ENCODE measurements around the gene FANCC. TPM values are rescaled to one million over a fixed set of nuclear protein-coding genes. Genes with fewer than 3 reads are reported as not detected.

The FANCC gene
- total and polyA plus RNA-seq, 2 of the 13 experiments (the other 11 are each of a cell fraction or from before 2014, with no cell fraction given) = 7.4 to 8.6 TPM

- intact Hi-C loops (cut with micrococcal nuclease; ENCODE audit: unreplicated experiment) = no loop called here
- POLR2A ChIA-PET = no interaction called here
- in situ Hi-C loops (cut with HindIII; ENCODE audit: extremely low pct_ligation_motif_present, low pct_unique_long_range_greater_than_20kb) = no loop called here
Measured at GRCh38 chr9:95341293-95341962, 23.9 kb upstream of the FANCC start.

GRCh38 chr9:95338243-95338642 is 20.7 kb upstream of the FANCC start:
- H3K4me1 ChIP-seq (ENCODE audit: insufficient read depth, low read length) = peaks cover 4% of the 10 kb centered on the region
- H3K4me3 ChIP-seq (replicated peaks in 1 of 3; ENCODE audit: insufficient read depth in 1 of 3, low read depth in 2 of 3, low read length in 3 of 3) = no peak overlapping the region
- BruUV-seq (replicated peaks) = no TSS peak
- no peak overlapping the region for H3K27ac ChIP-seq (ENCODE audit: extremely low read length, insufficient read depth, low read length)
- peaks cover 1 to 4% of the 10 kb centered on the region in 2 experiments; a peak in 2 of 5 replicates for H3K27me3 ChIP-seq (ENCODE audit: control insufficient read depth in 1 of 2, insufficient read depth in 2 of 2, low read length in 2 of 2)
- H2AFZ ChIP-seq (ENCODE audit: low read length) = no peak overlapping the region
- H4K20me1 ChIP-seq (ENCODE audit: insufficient read depth, low read length) = no peaks in the 10 kb centered on the region
- TF ChIP-seq PPARG (CRISPR knock-in tag; conservative IDR thresholded peaks at IDR 0.05) = no peak
- 0 out of 2 replicates have a peak, but pooled peaks have one; percentile 30 for TF ChIP-seq HNRNPL (IDR thresholded peaks at IDR 0.05; ENCODE audit: low read depth, low read length)
- TF ChIP-seq ZNF788 (CRISPR knock-in tag; IDR thresholded peaks at IDR 0.05; ENCODE audit: borderline replicate concordance) = no peak
- no peak for TF ChIP-seq PRMT3 (CRISPR knock-in tag; IDR thresholded peaks at IDR 0.05; ENCODE audit: borderline replicate concordance, low read depth)
- ATAC-seq (no peak), FAIRE-seq (no peak), DNase-seq (ENCODE audit: low spot score) (no peak)
- ChIA-PET CTCF (ENCODE audit: low intra/inter-chr PET ratio, low total read pairs) (no interaction called here), POLR2A (no interaction called here)
- H3K36me3 ChIP-seq (replicated peaks in 1 of 2; ENCODE audit: control insufficient read depth in 1 of 2, insufficient read depth in 2 of 2, low read length in 2 of 2) = no peaks in the 10 kb centered on the region
- H3K4me2 ChIP-seq (ENCODE audit: low read depth, low read length) = no peak overlapping the region
- 61% methylated on average over 3 of the region's 6 CpGs for WGBS (ENCODE audit: low lambda C conversion rate)
- in situ Hi-C loops (cut with HindIII; ENCODE audit: extremely low pct_ligation_motif_present, low pct_unique_long_range_greater_than_20kb) = no loop called here
- no peak overlapping the region for H3K9ac ChIP-seq (ENCODE audit: insufficient read depth, low read depth, low read length)
- intact Hi-C loops (cut with micrococcal nuclease; ENCODE audit: unreplicated experiment) = no loop called here
- no peaks in the 10 kb centered on the region for H3K79me2 ChIP-seq (ENCODE audit: insufficient read depth, low read length)
- H3K9me3 ChIP-seq (ENCODE audit: low read length) = no peaks in the 10 kb centered on the region

More at GRCh38 chr9:95341293-95341962, 23.9 kb upstream of the FANCC start:
- FAIRE-seq = no peak
- no peak overlapping the region for H3K9ac ChIP-seq (ENCODE audit: insufficient read depth, low read depth, low read length)
- CTCF ChIA-PET (ENCODE audit: low intra/inter-chr PET ratio, low total read pairs) = no interaction called here
- no peak for DNase-seq (ENCODE audit: low spot score)
- H3K9me3 ChIP-seq (ENCODE audit: low read length) = no peaks in the 10 kb centered on the region
- TF ChIP-seq, protein P1, sequence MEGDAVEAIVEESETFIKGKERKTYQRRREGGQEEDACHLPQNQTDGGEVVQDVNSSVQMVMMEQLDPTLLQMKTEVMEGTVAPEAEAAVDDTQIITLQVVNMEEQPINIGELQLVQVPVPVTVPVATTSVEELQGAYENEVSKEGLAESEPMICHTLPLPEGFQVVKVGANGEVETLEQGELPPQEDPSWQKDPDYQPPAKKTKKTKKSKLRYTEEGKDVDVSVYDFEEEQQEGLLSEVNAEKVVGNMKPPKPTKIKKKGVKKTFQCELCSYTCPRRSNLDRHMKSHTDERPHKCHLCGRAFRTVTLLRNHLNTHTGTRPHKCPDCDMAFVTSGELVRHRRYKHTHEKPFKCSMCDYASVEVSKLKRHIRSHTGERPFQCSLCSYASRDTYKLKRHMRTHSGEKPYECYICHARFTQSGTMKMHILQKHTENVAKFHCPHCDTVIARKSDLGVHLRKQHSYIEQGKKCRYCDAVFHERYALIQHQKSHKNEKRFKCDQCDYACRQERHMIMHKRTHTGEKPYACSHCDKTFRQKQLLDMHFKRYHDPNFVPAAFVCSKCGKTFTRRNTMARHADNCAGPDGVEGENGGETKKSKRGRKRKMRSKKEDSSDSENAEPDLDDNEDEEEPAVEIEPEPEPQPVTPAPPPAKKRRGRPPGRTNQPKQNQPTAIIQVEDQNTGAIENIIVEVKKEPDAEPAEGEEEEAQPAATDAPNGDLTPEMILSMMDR (CRISPR knock-in tag; IDR thresholded peaks at IDR 0.05) = peak; percentile 44
- TF ChIP-seq ZNF225 (CRISPR knock-in tag; IDR thresholded peaks at IDR 0.05) = no peak
- TF ChIP-seq STAG1 (CRISPR knock-in tag; IDR thresholded peaks at IDR 0.05) = peak; percentile 59
- H3K4me2 ChIP-seq (ENCODE audit: low read depth, low read length) = no peak overlapping the region
- BruUV-seq (replicated peaks) = no TSS peak
- no peaks in the 10 kb centered on the region for H3K79me2 ChIP-seq (ENCODE audit: insufficient read depth, low read length)
- no peak overlapping the region for H3K27ac ChIP-seq (ENCODE audit: extremely low read length, insufficient read depth, low read length)
- H3K4me1 ChIP-seq (ENCODE audit: insufficient read depth, low read length) = no peaks in the 10 kb centered on the region
- 49% methylated on average over 5 of the region's 5 CpGs for WGBS (ENCODE audit: low lambda C conversion rate)
- H3K27me3 ChIP-seq (ENCODE audit: control insufficient read depth in 1 of 2, insufficient read depth in 2 of 2, low read length in 2 of 2) = peaks cover 1 to 4% of the 10 kb centered on the region in 2 experiments; a peak in 2 of 5 replicates
- no peaks in the 10 kb centered on the region for H4K20me1 ChIP-seq (ENCODE audit: insufficient read depth, low read length)
- peak; percentile 53; the same call in 2 of the 3 replicates for ATAC-seq
- H2AFZ ChIP-seq (ENCODE audit: low read length) = no peak overlapping the region
- no peak overlapping the region for H3K4me3 ChIP-seq (replicated peaks in 1 of 3; ENCODE audit: insufficient read depth in 1 of 3, low read depth in 2 of 3, low read length in 3 of 3)
- H3K36me3 ChIP-seq (replicated peaks in 1 of 2; ENCODE audit: control insufficient read depth in 1 of 2, insufficient read depth in 2 of 2, low read length in 2 of 2) = no peaks in the 10 kb centered on the region
